Endothelial cell of umbilical vein (primary cell): ENCODE data around the gene RPGR. TPM values are rescaled to one million over a fixed set of nuclear protein-coding genes. Genes with fewer than 3 reads are reported as not detected.

Experiments used
- BruUV-seq: library from RNA; stranded (reverse); fragments of 400-500 nt; replicated peaks from 2 replicates; lab custom pipeline; 2021; lab: Mats Ljungman, UMichigan
- CTCF ChIA-PET: fragments of 300-600, 350-600 bp; sonication (Branson Sonifier 250); formaldehyde crosslinking; loops from one replicate; lab custom pipeline; 2021; ENCODE audit warnings: antibody characterized with exemption, inconsistent platforms; lab: Charles Lee
- POLR2A ChIA-PET: fragments of 300-600, 350-600 bp; sonication (Branson Sonifier 250); formaldehyde crosslinking; loops from one replicate; lab custom pipeline; 2021; ENCODE audit warnings: antibody characterized with exemption, inconsistent platforms; lab: Charles Lee
- DNase-seq: peaks from one replicate; pipeline ENCODE4 v3.0.0-alpha.2; 2011; ENCODE audit warnings: low read depth, low spot score
- FAIRE-seq: peaks from 2 replicates; lab custom pipeline; 2011; peaks lifted over from hg19 to GRCh38; lab: Jason Lieb, UNC
- H2AFZ ChIP-seq: 2 replicates; pipeline ENCODE4 v1.6.0; 2012; ENCODE audit warnings: low read depth, low read length, control low read depth, inconsistent platforms
- H3K27ac ChIP-seq: 2 replicates; pipeline ENCODE4 v1.5.1; 2011; ENCODE audit warnings: low read depth, mild to moderate bottlenecking, control low read depth, low read length, moderate library complexity; ENCODE audit not compliant: insufficient read depth
- H3K27me3 ChIP-seq, 2 experiments: 2 replicates each; pipeline versions ENCODE4 v1.6.0 to v1.6.1; 2011; ENCODE audit warnings: low read length in 2 of 2, mixed read lengths in 1 of 2; ENCODE audit not compliant: control insufficient read depth in 2 of 2, insufficient read depth in 2 of 2
- H3K36me3 ChIP-seq, 2 experiments: 2 replicates in 1 of 2; 3 replicates in 1 of 2; pipeline ENCODE4 v1.5.1; 2011; ENCODE audit warnings: low read length in 2 of 2, mild to moderate bottlenecking in 1 of 2, moderate library complexity in 1 of 2; ENCODE audit not compliant: control insufficient read depth in 2 of 2, insufficient read depth in 2 of 2; ENCODE audit errors: extremely low read depth in 1 of 2
- H3K4me1 ChIP-seq: 3 replicates; pipeline ENCODE4 v1.5.1; 2011; ENCODE audit warnings: mild to moderate bottlenecking, low read length; ENCODE audit not compliant: control insufficient read depth, insufficient read depth; ENCODE audit errors: extremely low read depth
- H3K4me2 ChIP-seq: 2 replicates; pipeline ENCODE4 v1.6.1; 2011; ENCODE audit warnings: low read length, control low read depth, mixed read lengths; ENCODE audit not compliant: insufficient read depth
- H3K4me3 ChIP-seq, 3 experiments: fragments of 200-600 bp in 1 of 3; sonication (generic), shearing (Covaris generic) in 1 of 3; replicated peaks in 1 of 3; 2 replicates each; pipeline ENCODE4 v1.5.1; 2011 to 2016; ENCODE audit warnings: control low read depth in 3 of 3, low read length in 3 of 3, mild to moderate bottlenecking in 2 of 3, inconsistent platforms in 1 of 3, low read depth in 1 of 3, moderate library complexity in 1 of 3; ENCODE audit not compliant: insufficient read depth in 1 of 3
- H3K79me2 ChIP-seq: 2 replicates; pipeline ENCODE4 v1.6.0; 2012; ENCODE audit warnings: low read length, inconsistent platforms; ENCODE audit not compliant: control insufficient read depth, insufficient read depth
- H3K9ac ChIP-seq: replicated peaks from 2 replicates; pipeline ENCODE3; 2011; ENCODE audit warnings: low read length, control low read depth; ENCODE audit not compliant: insufficient read depth; ENCODE audit errors: extremely low read depth
- H3K9me1 ChIP-seq: replicated peaks from 3 replicates; pipeline ENCODE4 v1.6.0; 2011; ENCODE audit warnings: mild to moderate bottlenecking, low read length; ENCODE audit not compliant: control insufficient read depth, insufficient read depth; ENCODE audit errors: extremely low read depth
- H3K9me3 ChIP-seq: replicated peaks from 2 replicates; pipeline ENCODE4 v1.5.1; 2012; ENCODE audit warnings: low read length, inconsistent platforms; ENCODE audit not compliant: control insufficient read depth, insufficient read depth
- H4K20me1 ChIP-seq: replicated peaks from 2 replicates; pipeline ENCODE3; 2011; ENCODE audit warnings: mild to moderate bottlenecking, low read length; ENCODE audit not compliant: control insufficient read depth, insufficient read depth; ENCODE audit errors: extremely low read depth
- EZH2 ChIP-seq: IDR thresholded peaks from 2 replicates; pipeline ENCODE4 v1.6.1; 2012; ENCODE audit warnings: borderline replicate concordance, low read depth, mild to moderate bottlenecking, moderate library complexity, low read length, inconsistent platforms; ENCODE audit not compliant: severe bottlenecking
- FOS ChIP-seq: IDR thresholded peaks from 2 replicates; pipeline ENCODE4 v1.6.1; 2011; ENCODE audit warnings: mild to moderate bottlenecking, low read length, moderate library complexity, borderline replicate concordance; ENCODE audit not compliant: insufficient read depth
- GATA2 ChIP-seq: IDR thresholded peaks from 2 replicates; pipeline ENCODE4 v1.7.0; 2011; ENCODE audit warnings: low read depth, mild to moderate bottlenecking, moderate library complexity, mixed read lengths, low read length; ENCODE audit not compliant: insufficient read length, insufficient read depth
- JUN ChIP-seq: IDR thresholded peaks from 2 replicates; pipeline ENCODE4 v1.6.1; 2011; ENCODE audit warnings: borderline replicate concordance, low read depth; ENCODE audit not compliant: insufficient read length, insufficient read depth
- MYC ChIP-seq: IDR thresholded peaks from one replicate; pipeline ENCODE4 v1.6.1; 2011; ENCODE audit warnings: mild to moderate bottlenecking, low read depth, low read length
- POLR2A ChIP-seq: IDR thresholded peaks from 2 replicates; pipeline ENCODE4 v1.6.1; 2012; ENCODE audit warnings: low read depth, mild to moderate bottlenecking, control low read depth, low read length
- POLR2AphosphoS5 ChIP-seq: IDR thresholded peaks from 2 replicates; pipeline ENCODE4 v1.6.1; 2012; ENCODE audit warnings: low read depth, mild to moderate bottlenecking, control low read depth, low read length, moderate library complexity; ENCODE audit not compliant: insufficient read depth
- dilution Hi-C: fragments of 300-500 bp; cut with MboI; formaldehyde crosslinking; loops from one replicate; pipeline ENCODE4 v1.15.0; 2019; ENCODE audit warnings: low sequenced_read_pairs; ENCODE audit not compliant: extremely low pct_ligation_motif_present
- intact Hi-C: fragments of 100-400 bp; cut with micrococcal nuclease; formaldehyde crosslinking; loops from one replicate; pipeline ENCODE4 v1.10.0; 2022
- polyA plus RNA-seq, 4 experiments: library from polyadenylated mRNA; depleted of rRNA in 3 of 4; stranded (reverse) in 3 of 4; unstranded in 1 of 4; fragments of >200 nt; gene quantifications; 2 replicates each; pipeline versions ENCODE4 v1.2.1 to v1.2.3, GENCODE V29; 2011 to 2012; ENCODE audit warnings: missing spikeins in 1 of 4
- total RNA-seq: library from RNA; stranded (reverse); gene quantifications from 2 replicates; pipeline ENCODE4 v1.2.3, GENCODE V29; 2021
- TF ChIP-seq, protein P1 (sequence below): IDR thresholded peaks from 2 replicates; pipeline ENCODE4 v1.6.1; 2011; ENCODE audit not compliant: insufficient read depth, insufficient read length
- TF ChIP-seq, protein P2 (sequence below), 2 donors: IDR thresholded peaks; 1 replicate in 1 of 2; 2 replicates in 1 of 2; pipeline ENCODE4 v1.5.1; 2011; ENCODE audit warnings: low read length in 2 of 2, mild to moderate bottlenecking in 2 of 2, moderate library complexity in 2 of 2, control low read depth in 1 of 2, inconsistent platforms in 1 of 2, low read depth in 1 of 2; ENCODE audit not compliant: insufficient read depth in 1 of 2; ENCODE audit errors: extremely low read depth in 1 of 2

Gene RPGR
- total and polyA plus RNA-seq, 2 donors (not counting 3 experiments of a cell fraction or from before 2014, with no cell fraction given) = 2.7 to 24.0 TPM

DNA sequence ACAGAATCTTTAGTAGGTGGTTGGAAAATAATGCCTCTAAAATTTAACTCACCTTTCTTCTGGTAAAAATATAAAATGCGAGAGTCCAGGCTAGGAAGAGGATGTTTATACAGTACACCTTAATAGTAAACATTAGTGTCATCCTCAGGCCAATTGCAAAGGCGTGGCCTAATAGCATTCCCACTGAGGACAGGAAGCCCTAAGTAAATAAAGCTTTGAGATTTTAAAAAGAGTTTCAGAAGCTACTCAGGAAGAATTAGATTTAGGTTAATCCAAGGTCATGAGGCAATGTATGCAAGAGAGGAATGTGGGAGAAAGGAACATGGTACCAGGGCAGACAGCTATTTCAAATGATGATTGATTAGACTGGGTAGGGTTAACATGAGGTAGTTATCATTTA, 49.5 kb downstream of the RPGR start:
- Histone ChIP-seq H3K9ac (no peak overlapping the region), H3K79me2 (no peaks in the 10 kb centered on the region), H3K4me1 (peaks cover 9% of the 10 kb centered on the region), H3K4me2 (no peak overlapping the region), H3K36me3 (no peaks in the 10 kb centered on the region), H2AFZ (no peak overlapping the region), H3K9me1 (no peaks in the 10 kb centered on the region), H3K4me3 (no peak overlapping the region), H3K27me3 (no peaks in the 10 kb centered on the region), H4K20me1 (no peaks in the 10 kb centered on the region), H3K9me3 (no peaks in the 10 kb centered on the region), H3K27ac (no peak overlapping the region)
- DNase-seq (no peak), FAIRE-seq (no peak)
- BruUV-seq = no TSS peak
- TF ChIP-seq JUN = no peak
- TF ChIP-seq, protein P1, sequence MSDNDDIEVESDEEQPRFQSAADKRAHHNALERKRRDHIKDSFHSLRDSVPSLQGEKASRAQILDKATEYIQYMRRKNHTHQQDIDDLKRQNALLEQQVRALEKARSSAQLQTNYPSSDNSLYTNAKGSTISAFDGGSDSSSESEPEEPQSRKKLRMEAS = no peak
- TF ChIP-seq, protein P2, sequence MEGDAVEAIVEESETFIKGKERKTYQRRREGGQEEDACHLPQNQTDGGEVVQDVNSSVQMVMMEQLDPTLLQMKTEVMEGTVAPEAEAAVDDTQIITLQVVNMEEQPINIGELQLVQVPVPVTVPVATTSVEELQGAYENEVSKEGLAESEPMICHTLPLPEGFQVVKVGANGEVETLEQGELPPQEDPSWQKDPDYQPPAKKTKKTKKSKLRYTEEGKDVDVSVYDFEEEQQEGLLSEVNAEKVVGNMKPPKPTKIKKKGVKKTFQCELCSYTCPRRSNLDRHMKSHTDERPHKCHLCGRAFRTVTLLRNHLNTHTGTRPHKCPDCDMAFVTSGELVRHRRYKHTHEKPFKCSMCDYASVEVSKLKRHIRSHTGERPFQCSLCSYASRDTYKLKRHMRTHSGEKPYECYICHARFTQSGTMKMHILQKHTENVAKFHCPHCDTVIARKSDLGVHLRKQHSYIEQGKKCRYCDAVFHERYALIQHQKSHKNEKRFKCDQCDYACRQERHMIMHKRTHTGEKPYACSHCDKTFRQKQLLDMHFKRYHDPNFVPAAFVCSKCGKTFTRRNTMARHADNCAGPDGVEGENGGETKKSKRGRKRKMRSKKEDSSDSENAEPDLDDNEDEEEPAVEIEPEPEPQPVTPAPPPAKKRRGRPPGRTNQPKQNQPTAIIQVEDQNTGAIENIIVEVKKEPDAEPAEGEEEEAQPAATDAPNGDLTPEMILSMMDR (IDR thresholded peaks at IDR 0.05; ENCODE audit: extremely low read depth in 1 of 2, insufficient read depth in 1 of 2, low read depth in 1 of 2, low read length in 2 of 2) = no peak
- dilution Hi-C loops = no loop called here
- intact Hi-C loops = no loop called here
- CTCF ChIA-PET = interaction anchor here (1.7 to 1.8 kb wide), 2 partner anchors 17 to 49 kb away, joined by 5 to 8 read pairs; partner anchors contain the start of gene RPGR
- POLR2A ChIA-PET = no interaction called here

DNA sequence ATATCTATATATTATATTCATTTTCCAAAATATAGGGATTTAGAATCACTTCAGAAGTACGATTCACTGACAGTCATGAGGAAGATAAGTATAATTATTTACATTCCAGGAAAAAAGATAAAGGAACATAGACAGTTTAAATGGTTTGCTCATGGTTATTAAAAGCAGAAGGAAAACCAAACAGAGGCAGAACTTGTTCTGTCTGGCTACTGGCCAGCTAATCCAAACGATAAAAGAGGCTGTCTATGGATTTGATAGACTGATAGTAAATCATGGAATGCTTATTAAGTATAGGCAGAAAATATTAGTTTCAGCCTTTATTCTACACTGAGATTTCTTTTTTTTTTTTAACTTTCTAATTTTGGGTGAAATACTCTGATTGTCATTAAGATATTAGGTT, 50.2 kb downstream of the RPGR start:
- no peak for DNase-seq
- TF ChIP-seq FOS (no peak), EZH2 (no peak), MYC (no peak), JUN (no peak), GATA2 (no peak), POLR2A (no peak), POLR2AphosphoS5 (no peak)
- TF ChIP-seq, protein P1 = no peak
- TF ChIP-seq, protein P2 (IDR thresholded peaks at IDR 0.05; ENCODE audit: extremely low read depth in 1 of 2, insufficient read depth in 1 of 2, low read depth in 1 of 2, low read length in 2 of 2) = no peak
- CTCF ChIA-PET = interaction anchor here (1.8 kb wide), 1 partner anchor 16 kb away, joined by 5 read pairs; no protein-coding TSS in a partner anchor

More for the DNA sequence above, 50.2 kb downstream of the RPGR start:
- Histone ChIP-seq H3K36me3 (no peaks in the 10 kb centered on the region), H3K4me2 (no peak overlapping the region), H3K9me1 (no peaks in the 10 kb centered on the region), H2AFZ (no peak overlapping the region), H3K4me3 (no peak overlapping the region), H3K27me3 (no peaks in the 10 kb centered on the region), H3K9ac (no peak overlapping the region), H3K79me2 (no peaks in the 10 kb centered on the region), H3K9me3 (no peaks in the 10 kb centered on the region), H3K4me1 (peaks cover 9% of the 10 kb centered on the region), H4K20me1 (no peaks in the 10 kb centered on the region), H3K27ac (no peak overlapping the region)
- intact Hi-C loops (no loop called here), dilution Hi-C loops (no loop called here)
- BruUV-seq = no TSS peak
- POLR2A ChIA-PET = no interaction called here
- FAIRE-seq = no peak
